ENCODE data around the gene ADRA2A.

The ADRA2A gene

DNA sequence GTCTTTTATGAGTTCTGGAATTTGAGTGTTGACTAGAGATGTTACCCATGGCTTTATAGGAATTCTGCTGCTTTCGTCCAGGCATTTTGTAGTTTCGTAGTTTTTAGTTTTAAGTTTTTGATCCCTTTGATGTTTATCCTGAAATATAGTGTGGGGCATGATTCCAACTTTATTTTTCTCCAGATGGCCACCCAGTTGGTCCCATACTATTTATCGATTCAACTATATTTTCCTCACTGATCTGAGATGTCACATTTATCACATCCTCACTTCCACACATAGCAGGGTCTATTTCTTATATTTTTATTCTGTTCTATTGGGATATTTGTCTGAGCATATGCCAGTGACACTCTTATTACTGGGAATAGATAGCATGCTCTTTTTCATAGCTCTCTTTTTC is 33.9 kb downstream of the ADRA2A start:
- H3K27me3 Mint-ChIP-seq = peaks cover 11 to 15% of the 10 kb centered on the region in 2 donors
- no peaks in the 10 kb centered on the region for H3K36me3 Mint-ChIP-seq
- no peak overlapping the region for H3K4me3 Mint-ChIP-seq
- no peak for DNase-seq
- no peaks in the 10 kb centered on the region for H3K9me3 Mint-ChIP-seq
- no peak overlapping the region for H3K27ac Mint-ChIP-seq
- H3K4me1 Mint-ChIP-seq = peaks cover 1 to 11% of the 10 kb centered on the region in 2 donors
- no peak for ATAC-seq (replicated peaks)

DNA sequence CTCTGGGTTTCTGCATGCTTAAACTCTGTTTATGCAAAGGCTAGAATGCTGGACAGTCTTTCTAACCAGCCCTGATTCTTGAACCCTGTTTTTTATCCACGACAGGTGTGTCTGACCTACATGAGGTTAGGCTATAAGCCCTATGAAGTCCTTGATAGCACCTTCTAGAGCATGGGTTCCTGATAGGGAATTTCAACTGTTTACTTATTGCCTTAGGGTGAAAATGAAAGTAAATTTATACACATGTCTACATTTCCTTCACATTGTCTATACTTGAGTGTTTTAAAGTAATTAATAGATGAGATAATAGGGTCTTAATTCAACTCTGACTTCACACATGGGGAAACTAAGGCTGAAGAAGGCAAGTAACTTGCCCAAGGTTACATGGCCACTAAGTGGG is 35.5 kb downstream of the ADRA2A start:
- DNase-seq = no peak
- peaks cover 1 to 11% of the 10 kb centered on the region in 2 donors for H3K4me1 Mint-ChIP-seq
- no peak overlapping the region for H3K4me3 Mint-ChIP-seq
- H3K36me3 Mint-ChIP-seq = no peaks in the 10 kb centered on the region
- H3K27me3 Mint-ChIP-seq = peaks cover 0 to 9% of the 10 kb centered on the region in 2 donors
- no peaks in the 10 kb centered on the region for H3K9me3 Mint-ChIP-seq
- H3K27ac Mint-ChIP-seq = no peak overlapping the region
- no peak for ATAC-seq (replicated peaks)

DNA sequence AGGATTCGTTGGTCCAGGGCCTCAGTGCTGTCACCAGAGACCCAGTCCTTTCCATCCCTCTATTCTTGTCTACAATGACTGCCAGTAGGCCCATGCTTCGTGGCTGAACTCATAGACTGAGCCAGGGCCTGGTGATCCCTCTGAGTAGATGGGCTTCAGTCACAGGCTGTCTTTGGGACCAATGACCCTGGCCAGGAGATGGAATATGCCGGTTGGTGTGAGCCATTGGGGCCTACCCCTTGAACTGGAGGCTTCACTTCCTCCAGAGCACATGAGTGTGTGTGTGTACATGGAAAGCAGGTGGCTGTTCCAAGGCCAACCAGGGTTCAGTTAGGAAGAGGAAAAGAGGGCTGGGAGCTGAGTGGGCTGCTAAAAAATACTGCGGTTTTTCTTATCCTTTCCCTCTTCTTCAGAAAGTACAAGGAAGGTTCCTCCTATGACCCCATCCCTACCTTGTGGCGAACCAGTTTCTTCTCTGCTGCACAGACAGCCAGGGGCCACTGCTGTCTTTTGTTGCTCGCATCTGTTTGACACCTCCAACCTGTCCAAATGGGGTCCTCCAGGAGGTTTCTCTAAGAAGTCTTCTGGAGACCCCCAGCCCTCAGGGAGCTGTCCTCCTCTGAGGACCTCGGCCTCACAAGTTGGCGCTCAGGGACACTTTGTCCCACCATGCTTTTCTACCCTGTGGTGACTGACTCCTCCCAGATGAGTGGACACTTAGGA is 36.6 kb downstream of the ADRA2A start:
- H3K9me3 Mint-ChIP-seq = no peaks in the 10 kb centered on the region
- no peak for ATAC-seq (replicated peaks)
- DNase-seq = no peak
- H3K27ac Mint-ChIP-seq = no peak overlapping the region
- H3K4me3 Mint-ChIP-seq = no peak overlapping the region
- H3K4me1 Mint-ChIP-seq = peaks cover 1 to 11% of the 10 kb centered on the region in 2 donors
- H3K36me3 Mint-ChIP-seq = no peaks in the 10 kb centered on the region
- H3K27me3 Mint-ChIP-seq = peaks cover 0 to 11% of the 10 kb centered on the region in 2 donors

DNA sequence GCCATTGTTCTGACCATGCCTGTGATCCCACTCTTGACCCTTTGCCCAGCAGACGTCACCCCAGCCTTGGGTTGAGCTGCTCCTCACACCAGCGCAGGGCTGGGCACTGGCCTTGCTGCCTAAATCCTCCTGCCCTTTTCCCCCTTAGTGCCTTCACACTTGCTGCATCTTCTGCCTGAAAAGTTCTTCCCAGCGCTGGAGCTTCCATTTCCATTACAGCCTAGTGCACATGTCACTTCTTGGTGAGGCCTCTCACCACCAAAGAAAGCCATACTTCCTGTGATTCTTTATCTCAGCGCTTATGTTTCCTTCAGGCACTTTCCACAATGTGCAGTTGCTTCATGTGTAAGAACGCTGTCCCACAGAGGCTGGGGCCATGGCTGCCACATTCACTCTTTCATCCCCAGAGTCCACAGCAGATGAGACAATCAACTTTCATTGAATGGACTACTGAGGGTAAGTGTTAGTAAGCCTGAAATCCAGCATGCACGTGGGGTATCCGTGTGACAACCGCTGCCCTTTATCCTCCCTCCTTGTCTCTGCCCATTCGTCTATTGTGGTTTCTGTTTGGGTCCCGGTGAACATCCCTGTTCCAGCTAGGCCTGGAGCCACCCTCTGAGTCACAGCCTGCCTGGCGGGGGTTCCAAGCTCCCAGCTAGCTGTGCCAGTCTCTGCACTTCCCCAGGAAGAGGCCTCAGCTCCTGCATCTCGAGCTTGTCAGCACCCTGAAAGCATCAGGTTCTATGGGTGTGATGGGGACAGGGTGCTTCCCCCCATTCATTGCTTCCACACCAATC is 37.3 kb downstream of the ADRA2A start:
- Mint-ChIP-seq H3K4me1 (peaks cover 1 to 11% of the 10 kb centered on the region in 2 donors), H3K4me3 (no peak overlapping the region), H3K27ac (no peak overlapping the region), H3K9me3 (no peaks in the 10 kb centered on the region), H3K27me3 (peaks cover 0 to 13% of the 10 kb centered on the region in 2 donors), H3K36me3 (no peaks in the 10 kb centered on the region)
- ATAC-seq (replicated peaks) (no peak), DNase-seq (no peak)

DNA sequence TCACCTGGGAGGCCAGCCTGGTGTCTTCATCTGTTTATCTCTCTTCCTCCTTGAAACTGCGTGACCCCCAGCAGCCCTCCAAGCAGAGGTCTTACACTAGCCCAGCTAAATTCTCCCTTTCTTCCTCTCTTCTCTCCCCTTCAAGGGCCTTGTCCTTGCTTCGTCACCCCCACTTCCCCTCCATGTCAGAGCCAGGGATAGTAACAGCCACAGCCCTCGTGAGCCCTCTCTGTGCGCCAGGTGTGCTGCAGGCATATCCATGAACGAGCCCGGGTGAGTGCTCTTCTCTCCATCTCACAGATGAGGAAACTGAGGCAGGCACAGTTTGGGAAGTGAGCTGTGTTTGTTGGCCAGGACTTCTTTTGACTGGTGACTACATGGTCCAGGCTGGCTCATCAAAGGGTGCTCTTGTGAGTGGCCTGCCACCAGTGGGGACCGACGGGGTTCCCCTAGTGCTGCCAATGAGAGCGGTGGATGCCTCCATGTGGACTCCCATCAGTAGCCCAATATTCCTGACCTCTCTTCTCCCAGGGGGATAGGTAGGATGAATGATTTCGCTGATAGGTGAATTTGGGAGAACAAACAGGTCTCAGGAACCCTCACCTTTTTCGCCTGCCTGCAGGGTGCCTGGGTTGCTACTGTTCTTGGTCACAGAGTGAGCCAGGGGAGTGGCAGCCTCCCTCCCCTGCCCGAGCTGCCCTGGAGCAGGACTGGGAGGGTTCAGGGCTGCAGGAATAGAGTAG is 38.1 kb downstream of the ADRA2A start:
- Mint-ChIP-seq H3K9me3 (no peaks in the 10 kb centered on the region), H3K27me3 (peaks cover 0 to 13% of the 10 kb centered on the region in 2 donors), H3K4me3 (no peak overlapping the region), H3K4me1 (peaks cover 1 to 11% of the 10 kb centered on the region in 2 donors), H3K36me3 (no peaks in the 10 kb centered on the region), H3K27ac (no peak overlapping the region)
- ATAC-seq (replicated peaks) = no peak
- DNase-seq = no peak

DNA sequence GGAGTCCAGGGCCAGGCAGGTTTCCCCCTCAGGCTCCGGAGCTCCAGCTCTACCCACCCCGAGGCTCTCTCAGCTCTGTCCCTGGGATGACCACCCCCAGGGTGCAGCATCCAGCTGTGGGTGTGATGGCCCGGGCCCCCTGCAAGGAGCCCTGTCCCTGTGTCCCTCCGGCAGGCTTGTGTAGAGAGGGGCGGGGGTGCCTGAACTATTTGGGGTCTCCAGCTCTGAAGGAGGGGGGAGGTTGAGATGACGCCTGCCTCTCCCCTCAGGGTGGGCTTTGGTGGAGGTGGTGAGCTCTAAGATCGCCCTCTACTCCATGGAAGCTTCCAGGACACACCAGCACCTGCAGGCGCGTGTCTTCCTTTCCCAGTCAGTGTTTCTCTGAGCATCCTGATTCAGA is 39.4 kb downstream of the ADRA2A start:
- DNase-seq (no peak), ATAC-seq (replicated peaks) (no peak)
- H3K4me1 Mint-ChIP-seq = peaks cover 1 to 11% of the 10 kb centered on the region in 2 donors
- H3K36me3 Mint-ChIP-seq = no peaks in the 10 kb centered on the region
- H3K4me3 Mint-ChIP-seq = no peak overlapping the region
- H3K27me3 Mint-ChIP-seq = peaks cover 10% of the 10 kb centered on the region in 2 donors
- no peaks in the 10 kb centered on the region for H3K9me3 Mint-ChIP-seq
- no peak overlapping the region for H3K27ac Mint-ChIP-seq

DNA sequence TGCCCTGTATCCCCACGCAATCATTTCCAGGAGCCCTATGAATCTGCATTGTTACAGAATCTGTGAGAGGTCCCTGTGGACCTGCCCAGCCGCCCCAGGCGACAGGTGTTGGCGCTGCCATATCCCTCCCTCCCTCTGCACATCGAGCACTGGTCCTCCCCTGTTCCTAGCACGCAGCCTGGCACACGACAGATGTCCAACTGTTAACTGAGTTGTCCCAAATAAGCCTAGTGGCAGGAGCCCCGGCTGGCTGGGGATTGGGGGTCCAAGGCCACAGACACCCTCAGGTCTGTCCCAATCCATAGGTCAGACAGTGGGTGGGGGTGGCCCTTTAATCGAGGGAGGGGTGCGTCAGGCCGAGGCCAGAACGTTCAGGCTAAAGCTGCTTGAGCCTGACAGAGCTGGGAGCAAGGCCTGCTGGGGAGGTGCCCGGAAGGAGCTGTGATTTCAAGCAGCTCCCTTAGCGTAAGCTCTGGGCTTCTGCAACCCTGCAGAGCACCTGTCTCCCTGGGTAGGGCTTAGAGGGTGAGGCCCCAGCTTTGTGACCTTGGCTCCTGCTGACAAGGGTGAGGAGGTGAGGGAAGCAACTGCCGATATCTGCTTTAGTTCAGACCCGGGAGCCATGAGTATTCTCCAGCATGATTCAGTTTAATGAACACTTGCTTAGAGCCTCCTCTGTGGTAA is 40.1 kb downstream of the ADRA2A start:
- Mint-ChIP-seq H3K27ac (no peak overlapping the region), H3K36me3 (no peaks in the 10 kb centered on the region), H3K4me3 (no peak overlapping the region), H3K9me3 (no peaks in the 10 kb centered on the region), H3K4me1 (peaks cover 1 to 11% of the 10 kb centered on the region in 2 donors), H3K27me3 (peaks cover 10 to 11% of the 10 kb centered on the region in 2 donors)
- ATAC-seq (replicated peaks) = no peak
- no peak for DNase-seq

DNA sequence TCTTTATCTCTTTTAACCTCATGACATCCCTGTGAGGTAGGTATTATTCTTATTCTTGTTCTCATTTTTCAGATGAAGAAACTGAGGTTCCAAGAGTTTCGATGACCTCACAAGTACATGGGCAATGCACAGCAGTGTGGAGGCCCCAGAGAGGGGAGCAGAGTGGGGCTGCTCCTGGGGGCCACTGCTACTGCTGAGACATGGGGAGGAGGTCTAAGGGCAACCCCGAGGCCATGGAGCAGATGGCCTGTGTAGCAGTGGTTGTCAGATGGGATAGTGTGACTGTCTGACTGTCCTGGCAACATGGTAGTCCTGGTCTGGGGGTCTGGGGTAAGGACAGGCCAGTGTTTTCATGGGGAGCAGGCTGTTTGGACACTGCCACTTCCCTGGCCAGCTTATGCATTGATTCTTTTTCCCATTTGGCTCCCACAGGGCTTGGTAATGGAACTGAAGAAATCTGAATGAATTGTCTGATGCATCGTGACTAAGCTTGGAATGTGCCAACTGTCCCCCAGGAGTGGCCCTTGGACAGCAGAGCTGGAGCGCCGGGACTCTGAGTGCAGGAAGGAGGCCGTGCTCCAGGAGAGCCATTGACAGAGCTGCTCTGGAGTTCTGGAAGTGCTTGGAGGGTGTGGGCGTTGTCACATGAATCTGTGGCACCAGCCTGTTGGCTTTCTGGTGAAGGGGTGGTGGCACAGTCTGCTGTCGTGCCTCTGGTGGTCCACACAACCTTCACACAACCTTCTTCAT is 40.9 kb downstream of the ADRA2A start:
- H3K27me3 Mint-ChIP-seq = peaks cover 10 to 11% of the 10 kb centered on the region in 2 donors
- H3K4me3 Mint-ChIP-seq = no peak overlapping the region
- no peaks in the 10 kb centered on the region for H3K9me3 Mint-ChIP-seq
- no peaks in the 10 kb centered on the region for H3K36me3 Mint-ChIP-seq
- no peak overlapping the region for H3K27ac Mint-ChIP-seq
- DNase-seq (no peak), ATAC-seq (replicated peaks) (no peak)
- peaks cover 1 to 11% of the 10 kb centered on the region in 2 donors for H3K4me1 Mint-ChIP-seq

DNA sequence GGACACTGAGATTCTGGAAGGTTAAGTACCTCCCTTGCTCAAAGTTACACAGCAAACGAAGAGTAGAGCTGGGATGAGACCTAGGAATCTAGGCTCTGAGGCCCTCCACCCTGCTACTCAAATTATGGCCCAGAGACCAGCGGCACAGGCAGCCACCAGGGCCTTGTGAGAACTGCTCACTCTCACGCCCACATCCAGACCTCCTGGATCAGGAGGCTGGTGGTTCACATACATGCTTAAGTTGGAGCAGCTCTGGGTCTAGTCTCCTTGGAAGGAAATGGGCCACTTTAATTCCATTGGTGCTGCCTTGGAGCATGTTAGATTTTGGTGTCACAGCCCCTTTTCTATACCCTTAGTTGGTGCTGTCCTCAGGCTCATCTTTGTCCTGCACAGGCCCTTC is 41.9 kb downstream of the ADRA2A start:
- no peak for DNase-seq
- Mint-ChIP-seq H3K4me3 (no peak overlapping the region), H3K9me3 (no peaks in the 10 kb centered on the region), H3K4me1 (peaks cover 1 to 11% of the 10 kb centered on the region in 2 donors), H3K27ac (no peak overlapping the region), H3K36me3 (no peaks in the 10 kb centered on the region), H3K27me3 (peaks cover 10 to 11% of the 10 kb centered on the region in 2 donors)
- ATAC-seq (replicated peaks) = no peak

DNA sequence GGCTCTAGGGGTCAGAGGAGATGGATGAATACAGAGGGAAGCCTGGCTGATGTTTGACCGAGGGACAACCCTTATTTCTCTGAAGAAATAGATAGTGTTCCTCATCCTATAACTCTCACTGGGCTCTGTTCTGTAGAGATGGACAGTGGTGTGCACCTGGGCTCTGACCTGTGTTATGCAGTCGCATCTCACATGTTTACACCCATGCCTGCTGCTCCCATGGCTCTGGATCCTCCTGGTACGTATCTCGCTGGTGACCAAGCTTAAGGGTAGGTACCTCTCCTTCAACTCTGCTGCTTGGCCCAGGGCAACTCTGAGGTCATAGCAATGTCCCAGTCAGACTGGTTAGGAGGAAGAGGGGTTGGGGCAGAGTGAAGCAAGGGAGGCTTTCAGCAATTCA is 42.8 kb downstream of the ADRA2A start:
- H3K9me3 Mint-ChIP-seq = no peaks in the 10 kb centered on the region
- no peak overlapping the region for H3K27ac Mint-ChIP-seq
- peaks cover 0 to 4% of the 10 kb centered on the region in 2 donors for H3K4me1 Mint-ChIP-seq
- no peak for DNase-seq
- ATAC-seq (replicated peaks) = no peak
- no peaks in the 10 kb centered on the region for H3K36me3 Mint-ChIP-seq
- H3K27me3 Mint-ChIP-seq = peaks cover 11 to 16% of the 10 kb centered on the region in 2 donors
- H3K4me3 Mint-ChIP-seq = no peak overlapping the region

DNA sequence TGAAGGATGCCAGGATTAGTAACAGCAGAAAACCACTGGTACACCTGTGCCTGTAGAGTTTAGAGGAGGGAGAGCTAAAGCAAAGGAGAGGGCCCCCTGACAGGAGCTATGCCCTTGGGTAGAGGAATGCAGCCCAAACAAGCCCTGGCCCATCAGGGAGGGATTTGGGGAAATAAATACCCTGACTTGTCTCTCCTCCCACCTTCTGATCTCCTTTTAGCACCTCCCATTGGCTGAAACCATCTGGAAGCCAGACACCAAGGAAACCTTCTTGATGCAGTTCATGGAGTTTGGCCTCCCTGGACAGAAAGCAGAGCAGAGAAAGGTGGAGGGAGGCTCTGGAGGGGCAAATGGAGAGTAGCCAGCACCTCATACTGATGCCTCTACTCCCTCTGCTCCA is 45.3 kb downstream of the ADRA2A start:
- Mint-ChIP-seq H3K27me3 (peaks cover 18 to 25% of the 10 kb centered on the region in 2 donors), H3K4me3 (no peak overlapping the region)

DNA sequence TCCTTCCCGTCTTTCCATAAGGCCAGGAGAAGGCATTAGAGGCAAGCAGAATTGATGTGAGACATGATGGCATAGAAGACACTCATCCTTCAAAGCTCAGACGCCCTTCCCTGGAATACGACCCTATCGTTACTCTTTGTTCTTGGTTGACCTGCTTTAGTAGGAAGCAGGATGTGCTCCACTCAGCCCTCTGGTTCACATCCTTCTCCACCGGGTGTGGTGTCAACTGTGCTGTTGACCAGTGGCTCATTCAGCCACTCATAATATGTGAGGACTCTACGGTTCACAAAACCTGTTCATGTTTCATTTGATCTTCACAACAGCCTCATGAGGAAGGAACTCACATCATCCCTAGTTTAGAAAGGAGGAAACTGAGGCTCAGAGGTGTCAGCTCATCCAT is 47.1 kb downstream of the ADRA2A start:
- Mint-ChIP-seq H3K27me3 (peaks cover 18 to 20% of the 10 kb centered on the region in 2 donors), H3K36me3 (no peaks in the 10 kb centered on the region), H3K27ac (no peak overlapping the region), H3K4me1 (no peaks in the 10 kb centered on the region), H3K4me3 (no peak overlapping the region), H3K9me3 (no peaks in the 10 kb centered on the region)
- DNase-seq (no peak), ATAC-seq (replicated peaks) (no peak)

More for the DNA sequence above, 45.3 kb downstream of the ADRA2A start:
- Mint-ChIP-seq H3K36me3 (no peaks in the 10 kb centered on the region), H3K27ac (no peak overlapping the region), H3K9me3 (no peaks in the 10 kb centered on the region), H3K4me1 (no peaks in the 10 kb centered on the region)
- DNase-seq (no peak), ATAC-seq (replicated peaks) (peak in 1 of 2 donors; percentile 14)

DNA sequence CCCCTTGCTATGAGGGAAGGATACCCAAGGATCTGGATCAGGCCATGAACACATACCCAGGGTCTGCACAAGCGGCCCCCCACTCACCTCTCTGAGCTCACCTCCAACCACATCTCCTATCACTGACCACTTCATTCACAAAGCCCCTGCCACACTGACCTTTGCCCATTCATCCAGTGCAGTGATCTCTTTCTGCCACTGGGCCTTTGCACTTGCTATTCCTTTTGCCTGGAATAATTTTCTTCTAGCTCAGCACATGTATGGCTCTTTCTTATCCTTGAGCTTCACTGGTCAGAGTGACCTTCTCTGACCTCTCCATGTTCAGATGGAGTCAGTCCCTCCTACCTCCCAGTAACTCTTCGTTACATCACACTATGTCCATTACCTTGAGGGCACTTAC is 48.3 kb downstream of the ADRA2A start:
- DNase-seq (no peak), ATAC-seq (replicated peaks) (no peak)
- H3K36me3 Mint-ChIP-seq = no peaks in the 10 kb centered on the region
- no peak overlapping the region for H3K27ac Mint-ChIP-seq
- no peak overlapping the region for H3K4me3 Mint-ChIP-seq
- H3K4me1 Mint-ChIP-seq = no peaks in the 10 kb centered on the region
- peaks cover 18 to 24% of the 10 kb centered on the region in 2 donors for H3K27me3 Mint-ChIP-seq
- H3K9me3 Mint-ChIP-seq = no peaks in the 10 kb centered on the region

Data from stimulated activated naive B cell treated with anti-CD40 and anti-IgM and Interleukin-4, amounts not matched to agents 10 μg/mL and 1 μg/mL and 100 μg/mL, for 72 hours (primary cell).